ENCODE measurements around the gene CARS1.

The CARS1 gene

GRCh38 chr11:2992234-2992996 lies 64.8 kb downstream of the CARS1 start, which contains the start of gene NAP1L4:
Gene NAP1L4 (minus strand): TSS chr11:2992329. CDS start chr11:2979220, 13,109 bp downstream.
- Mint-ChIP-seq H3K9me3 (no peaks in the 10 kb centered on the region), H3K4me3 (peak within 1 kb of the TSS; percentile 100), H3K36me3 (ENCODE audit: low read depth) (peaks cover 34% of the 10 kb centered on the region), H3K27me3 (no peaks in the 10 kb centered on the region), H3K27ac (peak within 1 kb of the TSS; percentile 100), H3K4me1 (ENCODE audit: low read depth) (peaks cover 30% of the 10 kb centered on the region)

- H3K27ac Mint-ChIP-seq: peak overlapping the region; percentile 100
- no peaks in the 10 kb centered on the region for H3K9me3 Mint-ChIP-seq
- H3K27me3 Mint-ChIP-seq: no peaks in the 10 kb centered on the region
- H3K36me3 Mint-ChIP-seq (ENCODE audit: low read depth): peaks cover 40% of the 10 kb centered on the region
- peak overlapping the region; percentile 100 for H3K4me3 Mint-ChIP-seq
- H3K4me1 Mint-ChIP-seq (ENCODE audit: low read depth): peaks cover 38% of the 10 kb centered on the region
Measured at GRCh38 chr11:2991452-2992233, 65.6 kb downstream of the CARS1 start.

GRCh38 chr11:2990617-2991451 lies 66.4 kb downstream of the CARS1 start:
- no peaks in the 10 kb centered on the region for H3K9me3 Mint-ChIP-seq

GRCh38 chr11:2989551-2989950 lies 67.7 kb downstream of the CARS1 start:
- Mint-ChIP-seq H3K4me1 (ENCODE audit: low read depth) (peaks cover 55% of the 10 kb centered on the region), H3K4me3 (peak overlapping the region; percentile 100), H3K27ac (peak overlapping the region; percentile 100), H3K36me3 (ENCODE audit: low read depth) (peaks cover 48% of the 10 kb centered on the region), H3K27me3 (no peaks in the 10 kb centered on the region), H3K9me3 (no peaks in the 10 kb centered on the region)

More at GRCh38 chr11:2990617-2991451, 66.4 kb downstream of the CARS1 start:
- Mint-ChIP-seq H3K27me3 (no peaks in the 10 kb centered on the region), H3K36me3 (ENCODE audit: low read depth) (peaks cover 40% of the 10 kb centered on the region), H3K4me3 (peak overlapping the region; percentile 100), H3K4me1 (ENCODE audit: low read depth) (peaks cover 43% of the 10 kb centered on the region), H3K27ac (peak overlapping the region; percentile 100)

GRCh38 chr11:2989006-2989405 lies 68.2 kb downstream of the CARS1 start:
- H3K4me1 Mint-ChIP-seq (ENCODE audit: low read depth): peaks cover 61% of the 10 kb centered on the region
- H3K27me3 Mint-ChIP-seq: no peaks in the 10 kb centered on the region
- peak overlapping the region; percentile 100 for H3K27ac Mint-ChIP-seq
- H3K36me3 Mint-ChIP-seq (ENCODE audit: low read depth): peaks cover 52% of the 10 kb centered on the region
- peak overlapping the region; percentile 100 for H3K4me3 Mint-ChIP-seq
- no peaks in the 10 kb centered on the region for H3K9me3 Mint-ChIP-seq

GRCh38 chr11:2987881-2988861 lies 69.1 kb downstream of the CARS1 start:
- Mint-ChIP-seq H3K9me3 (no peaks in the 10 kb centered on the region), H3K4me1 (ENCODE audit: low read depth) (peaks cover 69% of the 10 kb centered on the region), H3K27ac (peak overlapping the region; percentile 100), H3K36me3 (ENCODE audit: low read depth) (peaks cover 61% of the 10 kb centered on the region), H3K27me3 (no peaks in the 10 kb centered on the region), H3K4me3 (peak overlapping the region; percentile 100)

GRCh38 chr11:2983908-2984307 lies 73.3 kb downstream of the CARS1 start:
- H3K4me3 Mint-ChIP-seq: no peak overlapping the region
- H3K36me3 Mint-ChIP-seq (ENCODE audit: low read depth): peaks cover 53% of the 10 kb centered on the region

GRCh38 chr11:2982214-2982613 lies 75.0 kb downstream of the CARS1 start:
- Mint-ChIP-seq H3K27me3 (no peaks in the 10 kb centered on the region), H3K4me3 (no peak overlapping the region), H3K27ac (peak overlapping the region; percentile 39), H3K4me1 (ENCODE audit: low read depth) (peaks cover 61% of the 10 kb centered on the region), H3K36me3 (ENCODE audit: low read depth) (peaks cover 53% of the 10 kb centered on the region), H3K9me3 (no peaks in the 10 kb centered on the region)

More at GRCh38 chr11:2983908-2984307, 73.3 kb downstream of the CARS1 start:
- Mint-ChIP-seq H3K4me1 (ENCODE audit: low read depth) (peaks cover 71% of the 10 kb centered on the region), H3K27me3 (no peaks in the 10 kb centered on the region), H3K9me3 (no peaks in the 10 kb centered on the region), H3K27ac (peak overlapping the region; percentile 84)

GRCh38 chr11:2981130-2981529 lies 76.1 kb downstream of the CARS1 start:
- Mint-ChIP-seq H3K36me3 (ENCODE audit: low read depth) (peaks cover 57% of the 10 kb centered on the region), H3K4me1 (ENCODE audit: low read depth) (peaks cover 59% of the 10 kb centered on the region), H3K27ac (no peak overlapping the region), H3K4me3 (no peak overlapping the region), H3K27me3 (no peaks in the 10 kb centered on the region), H3K9me3 (no peaks in the 10 kb centered on the region)

- Mint-ChIP-seq H3K27ac (no peak overlapping the region), H3K4me3 (no peak overlapping the region), H3K27me3 (no peaks in the 10 kb centered on the region), H3K9me3 (no peaks in the 10 kb centered on the region), H3K36me3 (ENCODE audit: low read depth) (peaks cover 62% of the 10 kb centered on the region), H3K4me1 (ENCODE audit: low read depth) (peaks cover 52% of the 10 kb centered on the region)
Measured at GRCh38 chr11:2980168-2980840, 76.9 kb downstream of the CARS1 start.

- Mint-ChIP-seq H3K27ac (no peak overlapping the region), H3K4me1 (ENCODE audit: low read depth) (peaks cover 35% of the 10 kb centered on the region), H3K4me3 (no peak overlapping the region), H3K27me3 (no peaks in the 10 kb centered on the region), H3K36me3 (ENCODE audit: low read depth) (peaks cover 70% of the 10 kb centered on the region), H3K9me3 (no peaks in the 10 kb centered on the region)
Measured at GRCh38 chr11:2977113-2977512, 80.1 kb downstream of the CARS1 start.

GRCh38 chr11:2976294-2977063 lies 80.7 kb downstream of the CARS1 start:
- no peak overlapping the region for H3K4me3 Mint-ChIP-seq
- H3K4me1 Mint-ChIP-seq (ENCODE audit: low read depth): peaks cover 29% of the 10 kb centered on the region
- peaks cover 71% of the 10 kb centered on the region for H3K36me3 Mint-ChIP-seq (ENCODE audit: low read depth)
- H3K9me3 Mint-ChIP-seq: no peaks in the 10 kb centered on the region
- peak overlapping the region; percentile 70 for H3K27ac Mint-ChIP-seq
- no peaks in the 10 kb centered on the region for H3K27me3 Mint-ChIP-seq

- no peak overlapping the region for H3K27ac Mint-ChIP-seq
- H3K27me3 Mint-ChIP-seq: no peaks in the 10 kb centered on the region
- H3K9me3 Mint-ChIP-seq: no peaks in the 10 kb centered on the region
- H3K36me3 Mint-ChIP-seq (ENCODE audit: low read depth): peaks cover 80% of the 10 kb centered on the region
- peaks cover 29% of the 10 kb centered on the region for H3K4me1 Mint-ChIP-seq (ENCODE audit: low read depth)
- H3K4me3 Mint-ChIP-seq: no peak overlapping the region
Measured at GRCh38 chr11:2975594-2975993, 81.6 kb downstream of the CARS1 start.
